Kidney (tissue), 14 donors: Measurements from ENCODE around the gene CIT. TPM values are rescaled to one million over a fixed set of nuclear protein-coding genes. Genes with fewer than 3 reads are reported as not detected.

ENCODE experiments used
- DNase-seq, 5 donors: peaks; one replicate each; pipeline ENCODE4 v3.0.0-alpha.2; 2013 to 2020
- FAIRE-seq: peaks from 2 replicates; lab custom pipeline; 2012; peaks lifted over from hg19 to GRCh38; lab: Jason Lieb, UNC
- H3K27ac ChIP-seq, 2 donors: one replicate each; pipeline ENCODE4 v1.7.0; 2013; ENCODE audit warnings: low read depth in 2 of 2, low read length in 2 of 2, inconsistent platforms in 1 of 2
- H3K27me3 ChIP-seq: one replicate; pipeline ENCODE4 v1.7.1; 2013; ENCODE audit warnings: low read length, inconsistent platforms; ENCODE audit not compliant: control insufficient read depth, insufficient read depth
- H3K36me3 ChIP-seq, 3 donors: one replicate each; pipeline versions ENCODE4 v1.7.0 to v1.7.1; 2013; ENCODE audit warnings: low read length in 3 of 3, control low read depth in 1 of 3, inconsistent platforms in 1 of 3; ENCODE audit not compliant: insufficient read depth in 3 of 3, control insufficient read depth in 2 of 3
- H3K4me1 ChIP-seq, 3 donors: one replicate each; pipeline versions ENCODE4 v1.7.0 to v1.7.1; 2013; ENCODE audit warnings: low read length in 3 of 3, inconsistent platforms in 1 of 3, low read depth in 1 of 3; ENCODE audit not compliant: control insufficient read depth in 2 of 3, insufficient read depth in 2 of 3
- H3K4me3 ChIP-seq, 3 donors: one replicate each; pipeline versions ENCODE4 v1.7.0 to v1.8.1; 2013; ENCODE audit warnings: low read length in 3 of 3, control low read depth in 1 of 3, inconsistent platforms in 1 of 3
- H3K9ac ChIP-seq, 3 donors: one replicate each; pipeline versions ENCODE4 v1.7.0 to v1.7.1; 2013; ENCODE audit warnings: low read length in 3 of 3, control low read depth in 1 of 3, inconsistent platforms in 1 of 3
- H3K9me3 ChIP-seq, 3 donors: one replicate each; pipeline versions ENCODE4 v1.7.0 to v1.7.1; 2013; ENCODE audit warnings: low read length in 3 of 3, control low read depth in 1 of 3, inconsistent platforms in 1 of 3; ENCODE audit not compliant: control insufficient read depth in 2 of 3, insufficient read depth in 1 of 3
- intact Hi-C: fragments of 100-400 bp; cut with DNase I; formaldehyde crosslinking; loops from one replicate; pipeline ENCODE4 v1.11.1; 2022
- polyA plus RNA-seq: library from polyadenylated mRNA; stranded (reverse); fragments of 350-450 nt; fragmentation: Illumina TruSeq; extraction: RNeasy Lipid Tissue Mini Kit (QIAGEN cat#74804); gene quantifications from one replicate; pipeline ENCODE4 v1.2.3, GENCODE V29; 2014; ENCODE audit warnings: low read depth, low replicate concordance; ENCODE audit not compliant: insufficient read depth
- total RNA-seq: library from RNA; stranded (reverse); fragmentation: NEBNext Ultra II Directional; extraction: Animal tissue kit (Norgen Biotek cat#: 25700); gene quantifications from one replicate; pipeline ENCODE4 v1.2.1, GENCODE V29; 2021
- TF ChIP-seq, protein P1 (sequence below): IDR thresholded peaks from 3 replicates; pipeline ENCODE4 v1.5.1; 2012; ENCODE audit warnings: mild to moderate bottlenecking, moderate library complexity, borderline replicate concordance; ENCODE audit not compliant: insufficient read depth; ENCODE audit errors: extremely low read depth
- donor health status: control.
- donor health status: control.
- donor health status: control.
- donor health status: control.
- donor health status: control.
- donor health status: DM: yes; HTN: yes; CAD: no.
- donor health status: Normal renal cell carcinoma (clear cell type).

CIT gene
- total and polyA plus RNA-seq, 2 donors from 2014 or later = 3.0 to 81.6 TPM

DNA sequence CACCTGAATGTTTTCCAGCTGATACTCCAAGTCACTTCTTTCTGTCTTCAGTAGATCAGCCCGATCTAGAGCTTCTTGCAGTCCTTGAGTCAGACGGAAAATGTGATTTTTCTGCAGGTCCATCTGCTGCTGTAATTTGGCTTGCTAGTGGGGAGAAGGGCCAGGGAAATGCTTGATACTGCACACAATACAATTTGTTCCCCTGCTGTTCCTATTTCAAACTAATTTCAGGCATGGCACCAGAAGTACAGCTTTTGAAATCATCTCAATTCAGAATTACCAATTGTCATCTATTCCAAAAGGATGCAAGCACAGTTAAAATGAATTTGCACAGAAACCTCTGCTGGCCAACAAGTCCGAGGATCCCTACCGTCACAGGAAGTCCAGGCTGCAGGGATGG lies 155.8 kb downstream of the CIT start:
- Histone ChIP-seq H3K27ac (no peak overlapping the region), H3K4me1 (peaks cover 5 to 8% (median 5%) of the 10 kb centered on the region in 3 donors), H3K9me3 (no peaks in the 10 kb centered on the region), H3K4me3 (no peak overlapping the region), H3K9ac (no peak overlapping the region), H3K27me3 (no peaks in the 10 kb centered on the region), H3K36me3 (peaks cover 0 to 7% (median 0%) of the 10 kb centered on the region in 3 donors)
- TF ChIP-seq, protein P1, sequence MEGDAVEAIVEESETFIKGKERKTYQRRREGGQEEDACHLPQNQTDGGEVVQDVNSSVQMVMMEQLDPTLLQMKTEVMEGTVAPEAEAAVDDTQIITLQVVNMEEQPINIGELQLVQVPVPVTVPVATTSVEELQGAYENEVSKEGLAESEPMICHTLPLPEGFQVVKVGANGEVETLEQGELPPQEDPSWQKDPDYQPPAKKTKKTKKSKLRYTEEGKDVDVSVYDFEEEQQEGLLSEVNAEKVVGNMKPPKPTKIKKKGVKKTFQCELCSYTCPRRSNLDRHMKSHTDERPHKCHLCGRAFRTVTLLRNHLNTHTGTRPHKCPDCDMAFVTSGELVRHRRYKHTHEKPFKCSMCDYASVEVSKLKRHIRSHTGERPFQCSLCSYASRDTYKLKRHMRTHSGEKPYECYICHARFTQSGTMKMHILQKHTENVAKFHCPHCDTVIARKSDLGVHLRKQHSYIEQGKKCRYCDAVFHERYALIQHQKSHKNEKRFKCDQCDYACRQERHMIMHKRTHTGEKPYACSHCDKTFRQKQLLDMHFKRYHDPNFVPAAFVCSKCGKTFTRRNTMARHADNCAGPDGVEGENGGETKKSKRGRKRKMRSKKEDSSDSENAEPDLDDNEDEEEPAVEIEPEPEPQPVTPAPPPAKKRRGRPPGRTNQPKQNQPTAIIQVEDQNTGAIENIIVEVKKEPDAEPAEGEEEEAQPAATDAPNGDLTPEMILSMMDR = no peak
- DNase-seq (no peak), FAIRE-seq (no peak)
- intact Hi-C loops = no loop called here

DNA sequence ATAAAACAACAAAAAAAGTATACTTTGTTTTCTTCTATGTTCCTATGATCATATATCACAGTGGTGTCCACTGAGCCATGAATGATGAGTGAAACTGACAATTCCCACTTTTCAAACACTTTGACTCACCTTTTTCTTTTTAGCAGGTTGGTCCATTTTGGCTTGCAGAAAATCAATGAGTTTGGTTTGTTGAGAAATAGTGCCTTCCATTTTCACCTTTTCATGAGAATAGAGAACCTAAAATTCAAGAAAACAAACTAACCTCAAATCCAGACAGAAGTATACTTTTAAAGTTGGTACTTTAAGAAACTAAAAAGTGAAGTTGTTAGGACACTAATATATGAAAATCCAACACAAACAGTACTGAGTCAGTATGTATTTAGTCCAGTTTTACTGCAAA lies 156.8 kb downstream of the CIT start:
- Histone ChIP-seq H3K9me3 (no peaks in the 10 kb centered on the region), H3K27ac (no peak overlapping the region), H3K4me3 (no peak overlapping the region), H3K4me1 (peaks cover 5 to 17% (median 10%) of the 10 kb centered on the region in 3 donors), H3K36me3 (peaks cover 0 to 7% (median 0%) of the 10 kb centered on the region in 3 donors), H3K27me3 (no peaks in the 10 kb centered on the region), H3K9ac (no peak overlapping the region)
- intact Hi-C loops = no loop called here
- TF ChIP-seq, protein P1 = no peak
- FAIRE-seq = no peak
- no peak for DNase-seq

DNA sequence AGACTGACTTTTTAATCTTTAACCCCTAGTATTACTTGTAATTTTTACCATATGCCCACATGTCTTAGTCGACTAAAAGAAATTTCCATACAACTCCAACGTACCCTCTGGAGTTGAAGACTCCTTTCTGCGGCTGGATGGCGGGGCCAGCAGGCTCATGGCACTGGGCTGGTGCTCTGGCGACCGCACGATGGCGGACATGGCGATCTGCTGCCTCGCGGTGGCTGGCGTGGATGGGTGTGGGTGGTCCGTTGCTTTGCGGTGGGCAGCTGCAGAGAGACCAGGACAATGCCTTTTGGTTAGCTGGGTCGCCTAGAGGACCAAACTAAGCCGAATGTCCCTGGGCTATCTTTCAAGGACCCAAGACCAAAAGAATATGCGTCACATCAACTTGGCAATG lies 159.0 kb downstream of the CIT start:
- Histone ChIP-seq H3K27ac (no peak overlapping the region), H3K9ac (no peak overlapping the region), H3K4me1 (peaks cover 5 to 34% (median 12%) of the 10 kb centered on the region in 3 donors), H3K4me3 (no peak overlapping the region), H3K9me3 (peaks cover 0 to 4% (median 0%) of the 10 kb centered on the region in 3 donors), H3K27me3 (no peaks in the 10 kb centered on the region), H3K36me3 (peaks cover 0 to 7% (median 0%) of the 10 kb centered on the region in 3 donors)
- intact Hi-C loops = no loop called here
- TF ChIP-seq, protein P1 = no peak
- no peak for DNase-seq
- no peak for FAIRE-seq

DNA sequence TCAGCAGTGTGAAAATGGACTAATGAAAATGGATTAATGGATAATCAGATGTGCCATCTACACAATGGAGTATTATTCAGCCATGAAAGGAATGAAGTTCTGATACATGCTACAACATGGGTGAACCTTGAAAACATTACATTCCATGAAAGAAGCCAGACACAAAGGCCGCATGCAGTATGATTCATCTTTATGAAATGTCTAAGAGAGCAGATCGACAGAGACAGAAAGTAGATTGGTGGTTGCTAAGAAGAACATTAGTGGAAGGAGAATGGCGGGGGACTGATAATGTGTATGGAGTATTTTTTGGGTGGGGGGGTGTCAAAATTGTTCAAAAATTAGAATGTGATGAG lies 161.9 kb downstream of the CIT start:
- H3K27ac ChIP-seq = peak overlapping the region; percentile 66 to 94
- peaks cover 0 to 4% (median 0%) of the 10 kb centered on the region in 3 donors for H3K9me3 ChIP-seq
- H3K36me3 ChIP-seq = peaks cover 0 to 12% (median 0%) of the 10 kb centered on the region in 3 donors
- intact Hi-C loops = no loop called here
- H3K27me3 ChIP-seq = no peaks in the 10 kb centered on the region
- H3K4me1 ChIP-seq = peaks cover 9 to 55% (median 27%) of the 10 kb centered on the region in 3 donors
- DNase-seq (no peak), FAIRE-seq (no peak)
- peak overlapping the region in 1 of 3 donors; percentile 60 for H3K9ac ChIP-seq
- TF ChIP-seq, protein P1 = no peak
- H3K4me3 ChIP-seq = no peak overlapping the region
